ENCODE results near the gene TUBG2.
A peak's percentile ranks its signal among the peaks of the same experiment; 100 is the strongest.

Gene TUBG2

GRCh38 chr17:42697108-42697811, 38.2 kb downstream of the TUBG2 start:
- DNase-seq (ENCODE audit: extremely low read depth, low read depth): no peak
- TF ChIP-seq, protein P1, sequence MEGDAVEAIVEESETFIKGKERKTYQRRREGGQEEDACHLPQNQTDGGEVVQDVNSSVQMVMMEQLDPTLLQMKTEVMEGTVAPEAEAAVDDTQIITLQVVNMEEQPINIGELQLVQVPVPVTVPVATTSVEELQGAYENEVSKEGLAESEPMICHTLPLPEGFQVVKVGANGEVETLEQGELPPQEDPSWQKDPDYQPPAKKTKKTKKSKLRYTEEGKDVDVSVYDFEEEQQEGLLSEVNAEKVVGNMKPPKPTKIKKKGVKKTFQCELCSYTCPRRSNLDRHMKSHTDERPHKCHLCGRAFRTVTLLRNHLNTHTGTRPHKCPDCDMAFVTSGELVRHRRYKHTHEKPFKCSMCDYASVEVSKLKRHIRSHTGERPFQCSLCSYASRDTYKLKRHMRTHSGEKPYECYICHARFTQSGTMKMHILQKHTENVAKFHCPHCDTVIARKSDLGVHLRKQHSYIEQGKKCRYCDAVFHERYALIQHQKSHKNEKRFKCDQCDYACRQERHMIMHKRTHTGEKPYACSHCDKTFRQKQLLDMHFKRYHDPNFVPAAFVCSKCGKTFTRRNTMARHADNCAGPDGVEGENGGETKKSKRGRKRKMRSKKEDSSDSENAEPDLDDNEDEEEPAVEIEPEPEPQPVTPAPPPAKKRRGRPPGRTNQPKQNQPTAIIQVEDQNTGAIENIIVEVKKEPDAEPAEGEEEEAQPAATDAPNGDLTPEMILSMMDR (IDR thresholded peaks at IDR 0.05; ENCODE audit: low read depth, low read length): no peak

DNA sequence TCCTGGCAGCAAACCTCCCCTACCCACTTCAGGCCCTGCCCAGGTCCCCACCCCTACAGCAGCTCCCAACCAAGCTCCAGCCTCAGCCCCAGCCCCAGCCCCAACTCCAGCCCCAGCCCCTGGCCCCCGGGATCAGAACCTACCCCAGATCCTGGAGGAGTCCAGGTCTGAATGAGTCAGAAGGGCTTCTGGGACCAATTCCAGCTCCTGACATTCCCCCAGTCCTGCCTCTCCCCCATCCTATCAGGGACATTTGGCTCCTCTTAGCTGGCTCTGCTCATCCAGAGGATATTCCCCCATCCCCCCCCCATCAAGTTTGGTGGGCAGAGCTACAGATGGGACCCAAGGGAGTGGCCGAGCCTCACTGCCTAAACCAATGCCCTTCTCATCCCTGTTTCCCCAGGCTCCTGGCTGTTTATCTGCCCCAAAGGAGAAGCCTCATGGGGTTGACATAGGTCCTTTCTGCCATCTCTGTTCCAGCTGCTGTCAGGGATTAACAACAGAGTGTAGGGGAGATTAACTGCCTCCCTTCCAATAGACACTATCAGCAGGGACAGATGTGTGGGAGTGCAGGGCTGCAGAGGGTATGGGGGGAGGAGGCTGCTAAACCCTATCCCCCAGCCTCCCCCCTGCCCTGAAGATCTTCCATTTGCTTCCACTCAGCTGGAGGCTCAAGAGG, 39.8 kb downstream of the TUBG2 start:
- DNase-seq (ENCODE audit: extremely low read depth, low read depth): peak; percentile 64
- TF ChIP-seq, protein P1 (IDR thresholded peaks at IDR 0.05; ENCODE audit: low read depth, low read length): no peak

- TF ChIP-seq, protein P1 (IDR thresholded peaks at IDR 0.05; ENCODE audit: low read depth, low read length): no peak
These were observed 40.3 kb downstream of the TUBG2 start for GRCh38 chr17:42699415-42699740.

DNA sequence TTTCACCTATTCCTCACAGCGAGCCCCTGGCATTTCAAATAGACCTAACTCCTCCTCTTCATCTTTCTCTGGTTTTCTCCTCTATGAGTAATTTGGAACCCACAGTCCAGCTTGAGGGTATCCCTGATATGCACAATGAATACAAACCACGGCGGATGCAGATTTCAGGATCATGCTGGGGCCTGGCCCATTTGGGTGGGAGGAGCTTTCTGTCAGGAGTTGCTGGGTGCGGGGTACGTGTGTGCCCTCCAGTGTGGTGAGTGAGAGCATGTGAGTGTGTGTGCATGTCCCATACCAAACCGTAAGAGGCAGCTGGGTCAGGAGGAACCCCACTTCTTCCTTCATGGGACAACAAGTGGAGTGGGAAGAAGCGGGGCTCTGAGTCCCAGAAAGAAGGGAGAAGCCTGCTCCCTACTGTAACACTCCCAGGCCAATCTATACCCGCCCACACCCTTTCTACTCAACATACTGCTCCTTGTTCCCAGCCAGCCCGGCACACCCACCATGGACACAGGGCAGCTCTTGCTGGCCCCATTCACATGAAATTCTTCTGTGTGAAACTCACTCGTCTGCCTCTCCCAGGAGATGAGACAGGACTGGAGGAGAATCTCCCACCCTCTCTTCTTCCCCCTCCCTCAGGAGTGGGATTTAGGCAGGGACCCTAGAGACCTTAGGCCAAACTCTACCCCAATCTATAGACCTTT, 41.7 kb downstream of the TUBG2 start:
- TF ChIP-seq, protein P1 (IDR thresholded peaks at IDR 0.05; ENCODE audit: low read depth, low read length): no peak
- no peak for DNase-seq (ENCODE audit: extremely low read depth, low read depth)

More at GRCh38 chr17:42699415-42699740, 40.3 kb downstream of the TUBG2 start:
- no peak for DNase-seq (ENCODE audit: extremely low read depth, low read depth)

GRCh38 chr17:42702446-42702845, 43.4 kb downstream of the TUBG2 start:
- DNase-seq (ENCODE audit: extremely low read depth, low read depth): no peak
- TF ChIP-seq, protein P1 (IDR thresholded peaks at IDR 0.05; ENCODE audit: low read depth, low read length): no peak

GRCh38 chr17:42704490-42704836, 45.4 kb downstream of the TUBG2 start:
- TF ChIP-seq, protein P1 (IDR thresholded peaks at IDR 0.05; ENCODE audit: low read depth, low read length): no peak
- DNase-seq (ENCODE audit: extremely low read depth, low read depth): no peak

Data from AG09319 (cell line).